Gastrocnemius medialis (tissue), 4 donors: ENCODE data around the gene ARHGAP6.
"Not testable (repeated sequence)": the region's sequence is repeated elsewhere in the genome, so short reads cannot be mapped to it uniquely, and the experiment has no call there.

Source experiments
- POLR2A ChIP-seq, 2 donors: fragments of 450-650 bp; IDR thresholded peaks; one replicate each; pipeline ENCODE4 v1.6.1; 2017; ENCODE audit warnings: antibody characterized with exemption in 2 of 2, mild to moderate bottlenecking in 2 of 2, moderate library complexity in 2 of 2
- TF ChIP-seq, protein P1 (sequence below), 5 experiments: fragments of 450-650 bp in 3 of 5; fragments of 200-600 bp in 2 of 5; sonication (generic) in 2 of 5; IDR thresholded peaks in 4 of 5; conservative IDR thresholded peaks in 1 of 5; 1 replicate in 4 of 5; 2 replicates in 1 of 5; pipeline ENCODE4 v1.5.1; 2016 to 2019; ENCODE audit warnings: antibody characterized with exemption in 5 of 5, mild to moderate bottlenecking in 3 of 5, moderate library complexity in 3 of 5

DNA sequence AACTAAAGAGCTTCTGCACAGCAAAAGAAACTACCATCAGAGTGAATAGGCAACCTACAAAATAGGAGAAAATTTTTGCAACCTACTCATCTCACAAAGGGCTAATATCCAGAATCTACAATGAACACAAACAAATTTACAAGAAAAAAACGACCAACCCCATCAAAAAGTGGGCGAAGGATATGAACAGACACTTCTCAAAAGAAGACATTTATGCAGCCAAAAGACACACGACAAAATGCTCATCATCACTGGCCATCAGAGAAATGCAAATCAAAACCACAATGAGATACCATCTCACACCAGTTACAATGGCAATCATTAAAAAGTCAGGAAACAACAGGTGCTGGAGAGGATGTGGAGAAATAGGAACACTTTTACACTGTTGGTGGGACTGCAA lies 304.1 kb downstream of the ARHGAP6 start:
- TF ChIP-seq, protein P1, sequence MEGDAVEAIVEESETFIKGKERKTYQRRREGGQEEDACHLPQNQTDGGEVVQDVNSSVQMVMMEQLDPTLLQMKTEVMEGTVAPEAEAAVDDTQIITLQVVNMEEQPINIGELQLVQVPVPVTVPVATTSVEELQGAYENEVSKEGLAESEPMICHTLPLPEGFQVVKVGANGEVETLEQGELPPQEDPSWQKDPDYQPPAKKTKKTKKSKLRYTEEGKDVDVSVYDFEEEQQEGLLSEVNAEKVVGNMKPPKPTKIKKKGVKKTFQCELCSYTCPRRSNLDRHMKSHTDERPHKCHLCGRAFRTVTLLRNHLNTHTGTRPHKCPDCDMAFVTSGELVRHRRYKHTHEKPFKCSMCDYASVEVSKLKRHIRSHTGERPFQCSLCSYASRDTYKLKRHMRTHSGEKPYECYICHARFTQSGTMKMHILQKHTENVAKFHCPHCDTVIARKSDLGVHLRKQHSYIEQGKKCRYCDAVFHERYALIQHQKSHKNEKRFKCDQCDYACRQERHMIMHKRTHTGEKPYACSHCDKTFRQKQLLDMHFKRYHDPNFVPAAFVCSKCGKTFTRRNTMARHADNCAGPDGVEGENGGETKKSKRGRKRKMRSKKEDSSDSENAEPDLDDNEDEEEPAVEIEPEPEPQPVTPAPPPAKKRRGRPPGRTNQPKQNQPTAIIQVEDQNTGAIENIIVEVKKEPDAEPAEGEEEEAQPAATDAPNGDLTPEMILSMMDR (IDR thresholded peaks at IDR 0.05 in 4 of 5, conservative IDR thresholded peaks at IDR 0.05 in 1 of 5) = not testable (repeated sequence)
- TF ChIP-seq POLR2A (IDR thresholded peaks at IDR 0.05) = not testable (repeated sequence)
